ENCODE results near the gene GUK1.

- TF ChIP-seq CEBPB (IDR thresholded peaks at IDR 0.05; ENCODE audit: low read depth, low read length), result no peak
- no peak for TF ChIP-seq CTCF (IDR thresholded peaks at IDR 0.05; ENCODE audit: control extremely low read depth in 1 of 3, insufficient read depth in 1 of 3, low read depth in 1 of 3, low read length in 3 of 3)
- no peak for TF ChIP-seq SIX5 (IDR thresholded peaks at IDR 0.05; ENCODE audit: low read depth, low read length)
- no peak for TF ChIP-seq POLR2A (IDR thresholded peaks at IDR 0.05; ENCODE audit: control extremely low read depth in 1 of 2, low read depth in 2 of 2, low read length in 2 of 2)
- TF ChIP-seq EP300 (IDR thresholded peaks at IDR 0.05; ENCODE audit: borderline replicate concordance in 1 of 2, low read depth in 2 of 2, low read length in 2 of 2), result no peak
These were observed 23.1 kb downstream of the GUK1 start for GRCh38 chr1:228163007-228163753.
